ENCODE measurements around the gene GNPDA2. TPM values are rescaled to one million over a fixed set of nuclear protein-coding genes. Genes with fewer than 3 reads are reported as not detected.

The GNPDA2 gene
- total and polyA plus RNA-seq, 9 of the 15 experiments (the other 6 are each of a cell fraction or from before 2014, with no cell fraction given) = 10.6 to 20.4 (median 13.0) TPM

DNA sequence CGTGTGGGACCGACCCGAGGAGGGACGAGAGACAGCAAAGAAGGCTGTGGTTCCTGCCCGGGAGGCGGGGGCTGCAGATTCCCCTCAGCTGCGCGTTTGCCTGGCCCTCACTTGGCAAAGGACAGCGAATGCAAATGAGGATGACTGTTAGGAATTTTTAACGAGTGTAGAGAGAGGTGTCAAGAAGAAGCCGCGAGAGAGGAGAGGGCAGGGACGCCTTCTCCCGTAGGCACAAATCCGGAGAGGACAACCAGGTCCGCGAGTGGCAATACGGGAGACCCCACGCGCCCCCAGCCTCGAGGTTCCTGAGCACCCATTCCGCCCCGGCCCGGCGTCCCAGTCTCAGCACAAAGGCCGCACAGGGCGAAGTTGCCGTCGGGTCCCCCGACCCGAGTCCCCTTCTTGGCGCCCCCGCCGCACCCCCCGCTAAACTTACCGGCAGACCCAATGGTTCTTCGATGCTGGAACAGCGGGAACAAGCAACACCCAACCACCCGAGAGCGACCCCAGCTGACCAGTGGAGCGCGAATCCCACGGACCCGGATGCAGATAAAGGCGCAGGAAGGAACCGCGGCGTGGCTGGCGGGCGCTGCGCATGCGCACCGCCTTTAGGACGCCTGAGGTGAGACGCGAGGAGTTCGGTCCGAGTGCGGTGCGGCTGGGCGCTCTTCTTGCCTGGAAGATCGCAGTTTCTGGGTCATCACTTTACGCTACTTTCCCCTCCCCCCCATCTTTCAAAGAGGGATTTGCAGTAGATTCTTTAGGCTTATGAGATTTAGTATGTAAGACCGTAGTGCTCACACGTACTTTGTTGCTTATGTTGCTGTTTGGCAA is at the start of gene GNPDA2 (continued):
- TF ChIP-seq, protein P1, sequence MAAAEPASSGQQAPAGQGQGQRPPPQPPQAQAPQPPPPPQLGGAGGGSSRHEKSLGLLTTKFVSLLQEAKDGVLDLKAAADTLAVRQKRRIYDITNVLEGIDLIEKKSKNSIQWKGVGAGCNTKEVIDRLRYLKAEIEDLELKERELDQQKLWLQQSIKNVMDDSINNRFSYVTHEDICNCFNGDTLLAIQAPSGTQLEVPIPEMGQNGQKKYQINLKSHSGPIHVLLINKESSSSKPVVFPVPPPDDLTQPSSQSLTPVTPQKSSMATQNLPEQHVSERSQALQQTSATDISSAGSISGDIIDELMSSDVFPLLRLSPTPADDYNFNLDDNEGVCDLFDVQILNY (CRISPR knock-in tag; IDR thresholded peaks at IDR 0.05) = no peak
- TF ChIP-seq, protein P2, sequence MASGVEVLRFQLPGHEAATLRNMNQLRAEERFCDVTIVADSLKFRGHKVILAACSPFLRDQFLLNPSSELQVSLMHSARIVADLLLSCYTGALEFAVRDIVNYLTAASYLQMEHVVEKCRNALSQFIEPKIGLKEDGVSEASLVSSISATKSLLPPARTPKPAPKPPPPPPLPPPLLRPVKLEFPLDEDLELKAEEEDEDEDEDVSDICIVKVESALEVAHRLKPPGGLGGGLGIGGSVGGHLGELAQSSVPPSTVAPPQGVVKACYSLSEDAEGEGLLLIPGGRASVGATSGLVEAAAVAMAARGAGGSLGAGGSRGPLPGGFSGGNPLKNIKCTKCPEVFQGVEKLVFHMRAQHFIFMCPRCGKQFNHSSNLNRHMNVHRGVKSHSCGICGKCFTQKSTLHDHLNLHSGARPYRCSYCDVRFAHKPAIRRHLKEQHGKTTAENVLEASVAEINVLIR (CRISPR knock-in tag; IDR thresholded peaks at IDR 0.05) = no peak
- TF ChIP-seq ZNF347 (CRISPR knock-in tag; IDR thresholded peaks at IDR 0.05; ENCODE audit: low read depth) (no peak), BRF1 (IDR thresholded peaks at IDR 0.05; ENCODE audit: borderline replicate concordance, extremely low read depth, insufficient read length) (no peak), CC2D1A (IDR thresholded peaks at IDR 0.05) (no peak), U2AF2 (optimal IDR thresholded peaks at IDR 0.05; ENCODE audit: low read depth, low read length) (no peak), TAF1 (IDR thresholded peaks at IDR 0.05; ENCODE audit: control insufficient read depth, extremely low read depth, insufficient read depth, low read length, severe bottlenecking) (peak; percentile 86), THRAP3 (IDR thresholded peaks at IDR 0.05; ENCODE audit: borderline replicate concordance) (no peak), ZNF41 (CRISPR knock-in tag; conservative IDR thresholded peaks at IDR 0.05) (no peak), TEAD4 (IDR thresholded peaks at IDR 0.05; ENCODE audit: low read length) (0 out of 2 replicates have a peak, but pooled peaks have one; percentile 19), TEAD4 (CRISPR knock-in tag; IDR thresholded peaks at IDR 0.05; ENCODE audit: borderline replicate concordance) (no peak), ZNF431 (CRISPR knock-in tag; IDR thresholded peaks at IDR 0.05) (no peak), BMI1 (IDR thresholded peaks at IDR 0.05; ENCODE audit: low read length) (no peak), HNRNPUL1 (IDR thresholded peaks at IDR 0.05; ENCODE audit: low read length) (no peak), LCOR (CRISPR knock-in tag; IDR thresholded peaks at IDR 0.05) (no peak), ZNF239 (CRISPR knock-in tag; IDR thresholded peaks at IDR 0.05) (no peak), FOXM1 (IDR thresholded peaks at IDR 0.05; ENCODE audit: low read depth) (no peak), FOXM1 (CRISPR knock-in tag; IDR thresholded peaks at IDR 0.05; ENCODE audit: low read depth) (no peak), ESRRA (IDR thresholded peaks at IDR 0.05; ENCODE audit: borderline replicate concordance, low read depth) (no peak; the same call in 1 of the 2 replicates), ZNF696 (CRISPR knock-in tag; conservative IDR thresholded peaks at IDR 0.05) (no peak), RBM25 (IDR thresholded peaks at IDR 0.05; ENCODE audit: low read depth, low read length, severe bottlenecking) (no peak), MCM5 (IDR thresholded peaks at IDR 0.05; ENCODE audit: low read depth) (no peak)
- TF ChIP-seq, protein P3, sequence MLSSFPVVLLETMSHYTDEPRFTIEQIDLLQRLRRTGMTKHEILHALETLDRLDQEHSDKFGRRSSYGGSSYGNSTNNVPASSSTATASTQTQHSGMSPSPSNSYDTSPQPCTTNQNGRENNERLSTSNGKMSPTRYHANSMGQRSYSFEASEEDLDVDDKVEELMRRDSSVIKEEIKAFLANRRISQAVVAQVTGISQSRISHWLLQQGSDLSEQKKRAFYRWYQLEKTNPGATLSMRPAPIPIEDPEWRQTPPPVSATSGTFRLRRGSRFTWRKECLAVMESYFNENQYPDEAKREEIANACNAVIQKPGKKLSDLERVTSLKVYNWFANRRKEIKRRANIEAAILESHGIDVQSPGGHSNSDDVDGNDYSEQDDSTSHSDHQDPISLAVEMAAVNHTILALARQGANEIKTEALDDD (IDR thresholded peaks at IDR 0.05) = no peak
- TF ChIP-seq, protein P4, sequence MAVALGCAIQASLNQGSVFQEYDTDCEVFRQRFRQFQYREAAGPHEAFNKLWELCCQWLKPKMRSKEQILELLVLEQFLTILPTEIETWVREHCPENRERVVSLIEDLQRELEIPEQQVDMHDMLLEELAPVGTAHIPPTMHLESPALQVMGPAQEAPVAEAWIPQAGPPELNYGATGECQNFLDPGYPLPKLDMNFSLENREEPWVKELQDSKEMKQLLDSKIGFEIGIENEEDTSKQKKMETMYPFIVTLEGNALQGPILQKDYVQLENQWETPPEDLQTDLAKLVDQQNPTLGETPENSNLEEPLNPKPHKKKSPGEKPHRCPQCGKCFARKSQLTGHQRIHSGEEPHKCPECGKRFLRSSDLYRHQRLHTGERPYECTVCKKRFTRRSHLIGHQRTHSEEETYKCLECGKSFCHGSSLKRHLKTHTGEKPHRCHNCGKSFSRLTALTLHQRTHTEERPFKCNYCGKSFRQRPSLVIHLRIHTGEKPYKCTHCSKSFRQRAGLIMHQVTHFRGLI (CRISPR knock-in tag; IDR thresholded peaks at IDR 0.05) = no peak
- TF ChIP-seq, protein P5, sequence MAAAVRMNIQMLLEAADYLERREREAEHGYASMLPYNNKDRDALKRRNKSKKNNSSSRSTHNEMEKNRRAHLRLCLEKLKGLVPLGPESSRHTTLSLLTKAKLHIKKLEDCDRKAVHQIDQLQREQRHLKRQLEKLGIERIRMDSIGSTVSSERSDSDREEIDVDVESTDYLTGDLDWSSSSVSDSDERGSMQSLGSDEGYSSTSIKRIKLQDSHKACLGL (CRISPR knock-in tag; IDR thresholded peaks at IDR 0.05; ENCODE audit: borderline replicate concordance, poor library complexity, severe bottlenecking) = no peak

All from K562 (cell line).